ENCODE results near the gene FPGS. TPM values are rescaled to one million over a fixed set of nuclear protein-coding genes. Genes with fewer than 3 reads are reported as not detected.
"Not testable (repeated sequence)": the region's sequence is repeated elsewhere in the genome, so short reads cannot be mapped to it uniquely, and the experiment has no call there.

FPGS gene
- total RNA-seq, 4 donors from 2014 or later, result 42.5 to 91.4 (median 63.2) TPM

DNA sequence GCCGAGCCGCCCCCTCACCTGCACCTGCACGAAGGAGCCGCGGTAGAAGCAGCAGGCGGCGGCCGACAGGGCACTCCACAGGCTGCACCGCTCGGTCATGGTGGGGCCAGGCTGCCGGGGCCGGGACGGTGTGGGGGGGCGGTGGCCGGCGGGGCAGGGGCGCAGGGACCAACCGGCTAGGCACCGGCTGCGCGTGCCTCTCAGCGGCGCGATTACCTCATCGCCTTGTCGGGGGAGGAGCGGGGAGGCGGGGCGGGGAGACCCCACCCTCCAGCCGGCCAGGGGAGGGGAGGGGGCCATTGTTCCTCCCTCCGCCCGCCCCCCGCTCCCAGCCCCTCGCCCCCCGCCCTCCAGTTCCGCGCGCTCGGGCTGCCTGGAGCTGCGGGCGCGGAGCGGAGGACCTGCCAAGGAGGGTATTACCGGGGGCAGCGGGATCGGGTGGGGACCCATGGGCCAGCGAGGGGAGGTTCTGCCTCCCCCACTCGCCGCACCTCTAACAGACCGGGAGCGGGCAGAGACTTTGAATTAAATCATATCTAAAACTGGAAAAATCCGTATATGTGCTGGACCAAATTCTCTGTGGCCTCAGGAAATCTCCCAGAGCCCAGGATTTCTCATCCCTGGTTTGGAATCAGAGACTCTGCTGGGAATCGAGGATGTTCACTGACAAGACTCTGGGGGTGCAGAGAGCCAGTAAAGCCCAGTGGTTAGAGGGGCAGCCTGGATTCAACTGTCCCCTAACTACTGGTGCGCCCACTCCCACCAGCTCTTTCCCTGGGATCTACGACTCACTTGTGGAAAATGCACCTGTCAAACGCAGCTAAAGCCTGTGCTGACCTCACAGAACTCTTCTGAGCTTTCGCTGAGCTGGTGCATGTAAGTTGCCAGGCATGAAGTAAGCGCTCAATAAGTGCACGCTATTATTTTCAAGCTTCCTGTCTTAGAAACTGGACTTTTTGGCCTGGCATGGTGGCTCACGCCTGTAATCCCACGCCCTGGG lies 47.3 kb upstream of the FPGS start:
- WGBS, 2 donors (ENCODE audit: low coverage in 1 of 2), result 7% methylated on average over 3 of the region's 61 CpGs; no CpG with 5 or more reads in 1 of the 2 donors
- H3K27ac ChIP-seq, result peak overlapping the region in 2 of 4 donors; percentile 35 to 47

DNA sequence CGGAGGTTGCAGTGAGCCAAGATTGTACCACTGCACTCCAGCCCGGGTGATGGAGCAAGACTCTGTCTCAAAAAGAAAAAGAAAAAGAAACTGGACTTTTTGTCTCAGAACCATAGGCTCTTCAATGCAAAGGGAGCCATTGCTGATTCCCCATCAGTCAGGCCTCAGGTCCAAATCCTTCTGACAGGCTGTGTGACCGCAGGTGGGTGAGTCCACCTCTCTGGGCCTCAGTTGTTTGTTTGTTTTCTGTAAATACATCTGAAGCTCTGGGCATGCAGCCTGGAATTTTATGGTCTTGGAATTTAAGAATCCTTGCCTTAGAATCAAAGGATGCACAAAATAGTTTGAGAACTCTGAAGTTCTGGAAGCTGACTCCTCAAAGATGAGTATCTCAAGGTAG lies 46.4 kb upstream of the FPGS start:
- WGBS, 2 donors (ENCODE audit: low coverage in 1 of 2), result 82% methylated on average over 2 of the region's 3 CpGs; no CpG with 5 or more reads in 1 of the 2 donors
- peaks cover 0 to 23% (median 12%) of the 10 kb centered on the region in 3 donors for H3K4me1 ChIP-seq
- ATAC-seq, result no peak
- H3K27me3 ChIP-seq, result peaks cover 80% of the 10 kb centered on the region
- TF ChIP-seq POLR2A (IDR thresholded peaks at IDR 0.05) (no peak), EP300 (IDR thresholded peaks at IDR 0.05) (no peak), POLR2AphosphoS5 (IDR thresholded peaks at IDR 0.05) (no peak)
- TF ChIP-seq, protein P1, sequence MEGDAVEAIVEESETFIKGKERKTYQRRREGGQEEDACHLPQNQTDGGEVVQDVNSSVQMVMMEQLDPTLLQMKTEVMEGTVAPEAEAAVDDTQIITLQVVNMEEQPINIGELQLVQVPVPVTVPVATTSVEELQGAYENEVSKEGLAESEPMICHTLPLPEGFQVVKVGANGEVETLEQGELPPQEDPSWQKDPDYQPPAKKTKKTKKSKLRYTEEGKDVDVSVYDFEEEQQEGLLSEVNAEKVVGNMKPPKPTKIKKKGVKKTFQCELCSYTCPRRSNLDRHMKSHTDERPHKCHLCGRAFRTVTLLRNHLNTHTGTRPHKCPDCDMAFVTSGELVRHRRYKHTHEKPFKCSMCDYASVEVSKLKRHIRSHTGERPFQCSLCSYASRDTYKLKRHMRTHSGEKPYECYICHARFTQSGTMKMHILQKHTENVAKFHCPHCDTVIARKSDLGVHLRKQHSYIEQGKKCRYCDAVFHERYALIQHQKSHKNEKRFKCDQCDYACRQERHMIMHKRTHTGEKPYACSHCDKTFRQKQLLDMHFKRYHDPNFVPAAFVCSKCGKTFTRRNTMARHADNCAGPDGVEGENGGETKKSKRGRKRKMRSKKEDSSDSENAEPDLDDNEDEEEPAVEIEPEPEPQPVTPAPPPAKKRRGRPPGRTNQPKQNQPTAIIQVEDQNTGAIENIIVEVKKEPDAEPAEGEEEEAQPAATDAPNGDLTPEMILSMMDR (IDR thresholded peaks at IDR 0.05), result no peak
- no peak overlapping the region for H3K4me3 ChIP-seq
- no peak overlapping the region for H3K27ac ChIP-seq
- peaks cover 0 to 3% of the 10 kb centered on the region in 2 donors for H3K36me3 ChIP-seq
- H3K9me3 ChIP-seq, result no peaks in the 10 kb centered on the region

More for the DNA sequence above, 47.3 kb upstream of the FPGS start:
- Histone ChIP-seq H3K36me3 (peaks cover 0 to 12% of the 10 kb centered on the region in 2 donors), H3K27me3 (peaks cover 77% of the 10 kb centered on the region), H3K9me3 (no peaks in the 10 kb centered on the region), H3K4me1 (peaks cover 0 to 22% (median 12%) of the 10 kb centered on the region in 3 donors), H3K4me3 (peak overlapping the region in 1 of 2 donors; percentile 24)
- no peak for TF ChIP-seq EP300 (IDR thresholded peaks at IDR 0.05)
- TF ChIP-seq, protein P1 (IDR thresholded peaks at IDR 0.05), result no peak
- TF ChIP-seq POLR2A (IDR thresholded peaks at IDR 0.05), result no peak
- TF ChIP-seq POLR2AphosphoS5 (IDR thresholded peaks at IDR 0.05), result no peak
- ATAC-seq, result peak; percentile 14

DNA sequence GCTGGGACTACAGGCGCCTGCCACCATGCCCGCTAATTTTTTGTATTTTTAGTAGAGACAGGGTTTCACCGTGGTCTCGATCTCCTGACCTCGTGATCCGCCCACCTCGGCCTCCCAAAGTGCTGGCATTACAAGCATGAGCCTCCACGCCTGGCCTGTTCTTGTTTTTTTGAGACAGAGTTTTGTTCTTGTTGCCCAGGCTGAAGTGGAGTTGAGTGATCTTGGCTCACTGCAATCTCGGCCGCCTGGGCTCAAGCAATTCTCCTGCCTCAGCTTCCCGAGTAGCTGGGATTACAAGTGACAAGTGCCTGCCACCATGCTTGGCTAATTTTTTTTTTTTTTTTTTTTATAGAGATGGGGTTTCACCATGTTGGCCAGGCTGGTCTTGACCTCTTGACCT lies 45.9 kb upstream of the FPGS start:
- Histone ChIP-seq H3K4me1 (peaks cover 0 to 29% (median 12%) of the 10 kb centered on the region in 3 donors), H3K27me3 (peaks cover 79% of the 10 kb centered on the region)
- not testable (repeated sequence) for H3K36me3 ChIP-seq, ATAC-seq, H3K4me3 ChIP-seq, H3K27ac ChIP-seq, H3K9me3 ChIP-seq
- 87 to 89% methylated on average over 10 to 11 of the region's 11 CpGs for WGBS, 2 donors (ENCODE audit: low coverage in 1 of 2)

DNA sequence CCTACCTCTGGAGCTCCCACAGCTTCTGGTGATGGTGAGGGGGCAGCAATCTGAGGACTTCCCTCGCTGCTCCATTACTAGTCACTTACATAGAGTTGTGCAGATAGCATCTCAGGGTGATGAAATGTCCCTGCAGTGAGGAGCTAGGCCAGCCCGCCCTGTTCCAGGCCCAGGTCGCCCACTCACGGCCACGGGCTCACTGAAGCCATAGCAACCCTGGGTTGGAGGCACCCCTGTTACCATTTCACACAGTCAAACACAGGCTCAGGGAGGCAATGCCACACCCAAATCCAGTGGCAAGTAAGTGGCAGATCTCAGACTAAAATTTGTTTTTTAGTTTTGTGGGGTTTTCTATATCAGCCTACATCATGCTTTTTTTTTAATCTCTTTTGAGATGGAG lies 43.8 kb upstream of the FPGS start:
- peaks cover 0 to 41% (median 11%) of the 10 kb centered on the region in 3 donors for H3K4me1 ChIP-seq
- H3K27me3 ChIP-seq, result peaks cover 76% of the 10 kb centered on the region
- H3K36me3 ChIP-seq, result peaks cover 0 to 3% of the 10 kb centered on the region in 2 donors
- no peak for ATAC-seq
- H3K9me3 ChIP-seq, result no peaks in the 10 kb centered on the region
- no peak overlapping the region for H3K4me3 ChIP-seq
- no peak overlapping the region for H3K27ac ChIP-seq
- 89% methylated on average over 3 of the region's 5 CpGs; no CpG with 5 or more reads in 1 of the 2 donors for WGBS, 2 donors (ENCODE audit: low coverage in 1 of 2)
- TF ChIP-seq POLR2AphosphoS5 (IDR thresholded peaks at IDR 0.05) (no peak), EP300 (IDR thresholded peaks at IDR 0.05) (no peak), POLR2A (IDR thresholded peaks at IDR 0.05) (no peak)
- TF ChIP-seq, protein P1 (IDR thresholded peaks at IDR 0.05), result no peak

DNA sequence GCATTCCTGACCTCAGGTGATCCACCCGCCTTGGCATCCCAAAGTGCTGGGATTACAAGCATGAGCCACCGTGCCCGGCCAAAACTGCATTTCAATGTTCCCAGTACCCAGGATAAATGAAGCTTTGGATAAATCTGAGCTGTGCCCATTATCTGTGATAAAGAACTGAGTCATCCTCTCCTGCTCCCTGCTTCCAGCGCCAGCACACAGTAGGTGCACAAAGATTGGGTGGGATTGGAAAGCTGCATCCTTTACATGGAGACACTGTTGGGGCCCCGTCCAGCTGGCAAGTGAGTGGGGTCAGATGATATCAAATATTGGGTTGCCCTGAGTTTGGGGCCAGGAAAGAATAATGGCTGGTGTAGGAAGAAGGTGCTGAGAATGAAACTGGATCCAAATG lies 41.6 kb upstream of the FPGS start:
- no peak for ATAC-seq
- Histone ChIP-seq H3K27ac (peak overlapping the region in 2 of 4 donors; percentile 61 to 69), H3K4me1 (peaks cover 0 to 24% (median 0%) of the 10 kb centered on the region in 3 donors), H3K4me3 (peak overlapping the region in 1 of 2 donors; percentile 16), H3K36me3 (no peaks in the 10 kb centered on the region), H3K27me3 (peaks cover 66% of the 10 kb centered on the region), H3K9me3 (no peaks in the 10 kb centered on the region)
- 100% methylated on average over 1 of the region's 5 CpGs; no CpG with 5 or more reads in 1 of the 2 donors for WGBS, 2 donors (ENCODE audit: low coverage in 1 of 2)
- no peak for TF ChIP-seq POLR2AphosphoS5 (IDR thresholded peaks at IDR 0.05)
- TF ChIP-seq POLR2A (IDR thresholded peaks at IDR 0.05), result no peak
- TF ChIP-seq EP300 (IDR thresholded peaks at IDR 0.05), result no peak
- TF ChIP-seq, protein P1 (IDR thresholded peaks at IDR 0.05), result no peak

Data from gastroesophageal sphincter (tissue), 4 donors.